A673 (cell line): Measurements from ENCODE around the gene MYPN.

Experiments used
- CTCF ChIP-seq: fragments of 300-800, 200-600 bp; sonication (generic); conservative IDR thresholded peaks from 2 replicates; pipeline ENCODE4 v1.5.1; 2017; ENCODE audit warnings: low read depth, mild to moderate bottlenecking, antibody characterized with exemption, low read length, moderate library complexity, mixed read lengths
- EZH2 ChIP-seq: fragments of 200-600 bp; sonication (generic); IDR thresholded peaks from 2 replicates; pipeline ENCODE4 v1.6.1; 2017; ENCODE audit warnings: borderline replicate concordance, low read depth, mild to moderate bottlenecking, mixed read lengths, antibody characterized with exemption, low read length; ENCODE audit not compliant: poor library complexity, severe bottlenecking

DNA sequence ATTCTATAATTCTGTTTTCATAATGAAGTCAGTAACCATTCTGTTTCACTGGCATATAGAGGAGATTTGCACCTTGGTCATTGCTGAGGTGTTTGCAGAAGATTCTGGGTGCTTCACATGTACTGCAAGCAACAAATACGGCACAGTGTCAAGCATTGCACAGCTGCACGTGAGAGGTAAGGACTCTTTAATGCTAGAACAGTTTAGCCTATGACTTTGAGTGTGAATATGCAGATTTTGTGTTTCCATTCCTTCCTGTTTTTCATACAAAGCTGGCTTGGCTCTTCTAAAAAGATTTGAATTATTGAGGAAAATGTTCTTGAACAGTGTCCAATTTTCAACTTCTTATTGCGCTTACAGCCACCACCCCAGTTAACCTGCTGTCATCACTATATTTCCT is 56.4 kb downstream of the MYPN start:
- TF ChIP-seq CTCF (no peak), EZH2 (no peak)
